ENCODE data around the gene EFCAB12. TPM values are rescaled to one million over a fixed set of nuclear protein-coding genes. Genes with fewer than 3 reads are reported as not detected.

Gene EFCAB12
- total and polyA plus RNA-seq, 7 donors, result 0.04 to 0.30 TPM; not detected in 5

GRCh38 chr3:129463716-129464115 is 35.3 kb upstream of the EFCAB12 start:
- Histone ChIP-seq H3K4me1 (no peaks in the 10 kb centered on the region), H3K27ac (no peak overlapping the region), H3K27me3 (ENCODE audit: insufficient read depth in 3 of 3, low read length in 2 of 3) (no peaks in the 10 kb centered on the region), H3K4me3 (no peak overlapping the region), H3K36me3 (ENCODE audit: insufficient read depth in 1 of 2, low read depth in 1 of 2) (no peaks in the 10 kb centered on the region), H3K9me3 (no peaks in the 10 kb centered on the region)
- ATAC-seq, result no peak
- no peak for DNase-seq
- WGBS, 3 donors, result 84 to 93% (median 85%) methylated on average over 4 of the region's 4 CpGs
- intact Hi-C loops (cut with DNase I), result no loop called here
- TF ChIP-seq, protein P1, sequence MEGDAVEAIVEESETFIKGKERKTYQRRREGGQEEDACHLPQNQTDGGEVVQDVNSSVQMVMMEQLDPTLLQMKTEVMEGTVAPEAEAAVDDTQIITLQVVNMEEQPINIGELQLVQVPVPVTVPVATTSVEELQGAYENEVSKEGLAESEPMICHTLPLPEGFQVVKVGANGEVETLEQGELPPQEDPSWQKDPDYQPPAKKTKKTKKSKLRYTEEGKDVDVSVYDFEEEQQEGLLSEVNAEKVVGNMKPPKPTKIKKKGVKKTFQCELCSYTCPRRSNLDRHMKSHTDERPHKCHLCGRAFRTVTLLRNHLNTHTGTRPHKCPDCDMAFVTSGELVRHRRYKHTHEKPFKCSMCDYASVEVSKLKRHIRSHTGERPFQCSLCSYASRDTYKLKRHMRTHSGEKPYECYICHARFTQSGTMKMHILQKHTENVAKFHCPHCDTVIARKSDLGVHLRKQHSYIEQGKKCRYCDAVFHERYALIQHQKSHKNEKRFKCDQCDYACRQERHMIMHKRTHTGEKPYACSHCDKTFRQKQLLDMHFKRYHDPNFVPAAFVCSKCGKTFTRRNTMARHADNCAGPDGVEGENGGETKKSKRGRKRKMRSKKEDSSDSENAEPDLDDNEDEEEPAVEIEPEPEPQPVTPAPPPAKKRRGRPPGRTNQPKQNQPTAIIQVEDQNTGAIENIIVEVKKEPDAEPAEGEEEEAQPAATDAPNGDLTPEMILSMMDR (IDR thresholded peaks at IDR 0.05), result no peak

GRCh38 chr3:129463094-129463493 is 34.7 kb upstream of the EFCAB12 start:
- Histone ChIP-seq H3K9me3 (no peaks in the 10 kb centered on the region), H3K27ac (no peak overlapping the region), H3K4me3 (no peak overlapping the region), H3K4me1 (no peaks in the 10 kb centered on the region), H3K27me3 (ENCODE audit: insufficient read depth in 3 of 3, low read length in 2 of 3) (no peaks in the 10 kb centered on the region), H3K36me3 (ENCODE audit: insufficient read depth in 1 of 2, low read depth in 1 of 2) (no peaks in the 10 kb centered on the region)
- ATAC-seq, result no peak
- intact Hi-C loops (cut with DNase I), result no loop called here
- no peak for DNase-seq
- TF ChIP-seq, protein P1 (IDR thresholded peaks at IDR 0.05), result no peak
- 94 to 98% (median 96%) methylated on average over 3 of the region's 3 CpGs for WGBS, 3 donors

GRCh38 chr3:129462361-129462968 is 34.0 kb upstream of the EFCAB12 start:
- no peak overlapping the region for H3K27ac ChIP-seq
- H3K4me3 ChIP-seq, result no peak overlapping the region
- WGBS, 3 donors, result 85 to 93% (median 91%) methylated on average over 3 of the region's 3 CpGs
- DNase-seq (no peak), ATAC-seq (no peak)
- intact Hi-C loops (cut with DNase I), result no loop called here
- H3K27me3 ChIP-seq (ENCODE audit: insufficient read depth in 3 of 3, low read length in 2 of 3), result no peaks in the 10 kb centered on the region
- TF ChIP-seq, protein P1 (IDR thresholded peaks at IDR 0.05), result no peak
- no peaks in the 10 kb centered on the region for H3K4me1 ChIP-seq
- no peaks in the 10 kb centered on the region for H3K9me3 ChIP-seq
- no peaks in the 10 kb centered on the region for H3K36me3 ChIP-seq (ENCODE audit: insufficient read depth in 1 of 2, low read depth in 1 of 2)

DNA sequence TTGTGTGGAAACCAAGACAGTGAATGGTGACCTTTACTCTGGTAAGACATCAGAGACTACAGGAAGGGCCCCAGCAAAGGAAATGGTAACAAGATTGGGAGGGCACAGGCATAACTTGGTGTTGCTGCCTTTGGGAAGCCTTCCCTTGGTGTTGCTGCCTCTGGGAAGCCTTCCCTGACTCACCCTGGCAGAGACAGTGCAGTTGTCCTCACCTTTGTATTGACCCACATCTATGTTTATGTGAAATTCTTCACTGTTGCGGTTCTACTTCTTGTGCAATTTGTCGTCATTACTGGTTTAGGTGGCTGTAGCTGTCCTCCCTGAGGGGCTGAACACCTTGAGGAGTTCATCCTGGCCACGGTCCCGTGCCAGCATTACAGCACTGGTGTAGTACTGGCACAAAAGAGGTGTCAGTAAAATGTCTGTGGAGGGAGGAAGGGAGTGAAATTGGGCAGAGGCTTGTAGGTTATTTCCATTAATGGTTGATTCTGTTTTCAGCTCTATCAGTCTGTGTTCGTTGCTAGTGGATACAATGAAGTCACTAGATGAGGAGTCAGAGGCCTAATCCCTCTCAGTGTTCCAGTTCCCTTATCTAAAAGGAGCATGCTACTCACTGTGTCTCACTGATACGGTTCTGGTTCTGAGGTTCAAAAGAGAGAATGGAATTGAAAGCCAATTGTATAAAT is 33.2 kb upstream of the EFCAB12 start:
- peak in 1 of 4 donors; percentile 20 for ATAC-seq
- 88 to 91% (median 89%) methylated on average over 6 of the region's 6 CpGs for WGBS, 3 donors
- intact Hi-C loops (cut with DNase I), result no loop called here

More for the DNA sequence above, 33.2 kb upstream of the EFCAB12 start:
- Histone ChIP-seq H3K36me3 (ENCODE audit: insufficient read depth in 1 of 2, low read depth in 1 of 2) (no peaks in the 10 kb centered on the region), H3K27me3 (ENCODE audit: insufficient read depth in 3 of 3, low read length in 2 of 3) (no peaks in the 10 kb centered on the region), H3K9me3 (no peaks in the 10 kb centered on the region), H3K27ac (no peak overlapping the region), H3K4me3 (no peak overlapping the region), H3K4me1 (no peaks in the 10 kb centered on the region)
- no peak for DNase-seq
- TF ChIP-seq, protein P1 (IDR thresholded peaks at IDR 0.05), result no peak
